ENCODE data around the gene SH2D3C.

Gene SH2D3C

GRCh38 chr9:127753622-127754021 lies 24.8 kb downstream of the SH2D3C start:
- no peak overlapping the region for H3K4me3 ChIP-seq
- H3K27ac ChIP-seq = no peak overlapping the region

GRCh38 chr9:127753148-127753547 lies 25.3 kb downstream of the SH2D3C start:
- no peak overlapping the region for H3K4me3 ChIP-seq
- H3K27ac ChIP-seq = no peak overlapping the region

- Histone ChIP-seq H3K27ac (no peak overlapping the region), H3K4me3 (no peak overlapping the region)
Measured at GRCh38 chr9:127751269-127752054, 27.0 kb downstream of the SH2D3C start.

- no peak overlapping the region for H3K27ac ChIP-seq
- no peak overlapping the region for H3K4me3 ChIP-seq
Measured at GRCh38 chr9:127749090-127749787, 29.2 kb downstream of the SH2D3C start.

- Histone ChIP-seq H3K4me3 (no peak overlapping the region), H3K27ac (no peak overlapping the region)
Measured at GRCh38 chr9:127746959-127747569, 31.4 kb downstream of the SH2D3C start.

GRCh38 chr9:127744398-127745110 lies 33.9 kb downstream of the SH2D3C start:
- Histone ChIP-seq H3K27ac (peak overlapping the region in 2 of 21 experiments; percentile 2 to 49), H3K4me3 (no peak overlapping the region)

DNA sequence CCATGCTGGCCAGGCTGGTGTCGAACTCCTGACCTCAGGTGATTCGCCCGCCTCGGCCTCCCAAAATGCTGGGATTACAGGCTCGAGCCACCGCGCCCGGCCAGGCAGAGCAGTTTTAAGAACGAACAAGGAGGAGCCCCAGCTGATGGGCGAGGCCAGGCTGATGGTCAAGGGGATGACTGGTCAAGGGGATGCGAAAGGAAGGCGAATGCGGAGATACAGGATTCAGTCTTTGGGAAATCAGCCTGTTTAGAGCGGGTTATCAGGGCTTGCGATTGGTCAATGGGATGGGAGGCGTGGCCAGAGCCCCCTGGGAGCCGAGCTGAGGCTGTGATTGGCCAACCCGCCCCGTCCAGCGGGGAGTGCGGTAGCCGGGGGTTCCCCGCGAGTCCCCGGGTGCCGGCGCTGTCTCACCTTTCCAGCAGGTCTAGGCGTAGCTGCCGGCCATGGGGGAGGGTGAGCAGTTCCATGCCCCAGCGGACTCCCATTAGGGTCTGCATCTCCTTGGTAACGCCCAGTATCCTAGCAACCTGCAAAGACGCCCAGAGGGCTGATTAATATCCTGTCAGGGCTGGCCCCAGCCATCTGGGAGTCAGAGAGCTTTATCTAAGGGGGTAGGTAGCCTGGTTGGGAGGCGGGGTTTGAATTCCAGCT lies 35.9 kb downstream of the SH2D3C start:
- Histone ChIP-seq H3K4me3 (no peak overlapping the region), H3K27ac (peak overlapping the region in 4 of 21 experiments; percentile 19 to 79 (median 52))

DNA sequence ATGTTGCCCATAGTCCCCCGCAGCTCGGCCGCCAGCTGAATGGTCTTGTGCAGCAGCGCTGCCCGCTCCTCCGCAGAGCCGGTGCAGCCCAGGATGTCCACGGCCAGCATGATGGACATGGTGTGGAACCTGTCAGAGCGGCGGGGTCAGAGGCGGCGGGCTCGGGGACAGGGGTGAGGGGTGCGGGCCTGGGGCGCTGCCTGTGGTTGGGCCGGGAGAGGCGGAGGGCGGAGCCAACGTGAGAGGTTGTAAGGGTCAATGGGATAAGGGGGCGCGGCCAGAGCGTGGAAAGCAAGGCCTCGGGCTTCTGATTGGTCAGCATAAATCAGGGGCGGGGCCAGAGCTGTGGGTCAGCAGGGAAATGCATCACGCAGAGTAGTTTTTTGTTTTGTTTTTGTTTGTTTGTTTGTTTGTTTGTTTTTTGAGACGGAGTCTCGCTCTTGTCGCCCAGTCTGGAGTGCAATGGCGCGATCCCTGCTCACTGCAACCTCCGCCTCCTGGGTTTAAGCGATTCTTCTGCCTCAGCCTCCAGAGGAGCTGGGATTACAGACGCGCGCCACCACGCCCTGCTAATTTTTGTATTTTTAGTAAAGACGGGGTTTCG lies 36.5 kb downstream of the SH2D3C start:
- Histone ChIP-seq H3K27ac (peak overlapping the region in 7 of 21 experiments; percentile 14 to 79 (median 54)), H3K4me3 (no peak overlapping the region)

DNA sequence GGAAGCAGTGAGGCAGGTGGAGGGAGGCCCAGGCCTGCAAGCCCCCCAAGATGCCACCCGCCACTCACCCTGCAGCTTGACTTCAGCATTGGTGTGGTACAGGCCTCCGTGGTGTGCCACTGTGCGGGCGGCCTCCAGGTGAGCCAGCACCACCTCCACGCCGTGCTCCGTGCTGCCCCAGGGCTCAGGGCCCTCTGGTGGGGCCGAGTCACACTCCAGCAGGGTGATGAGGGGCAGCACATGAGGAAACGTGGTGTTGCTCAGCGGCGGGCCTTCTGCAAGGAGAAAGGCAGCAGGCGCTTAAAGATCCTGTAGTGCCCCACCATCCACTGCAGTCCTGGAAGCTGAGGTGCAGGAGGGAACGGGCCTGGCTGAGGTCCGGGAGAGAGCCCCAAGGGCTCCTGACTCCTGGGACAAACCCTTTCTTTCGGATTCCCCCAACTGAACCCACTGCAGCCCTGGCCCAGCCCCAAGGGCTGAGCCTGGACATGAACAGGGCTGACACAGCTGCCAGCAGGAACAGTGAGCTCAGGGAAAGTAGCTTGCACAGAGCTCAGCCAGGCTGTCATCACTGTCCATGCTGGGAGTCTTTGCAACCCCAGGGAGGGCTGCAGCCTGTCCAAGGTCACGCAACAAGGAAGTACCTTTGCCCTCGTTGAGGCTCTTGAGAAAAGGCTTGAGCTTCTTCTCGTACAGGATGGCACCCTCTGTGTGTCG lies 38.7 kb downstream of the SH2D3C start:
- Histone ChIP-seq H3K4me3 (no peak overlapping the region), H3K27ac (peak overlapping the region in 17 of 21 experiments; percentile 32 to 79 (median 66))

- Histone ChIP-seq H3K27ac (no peak overlapping the region), H3K4me3 (no peak overlapping the region)
Measured at GRCh38 chr9:127738666-127739065, 39.8 kb downstream of the SH2D3C start.

DNA sequence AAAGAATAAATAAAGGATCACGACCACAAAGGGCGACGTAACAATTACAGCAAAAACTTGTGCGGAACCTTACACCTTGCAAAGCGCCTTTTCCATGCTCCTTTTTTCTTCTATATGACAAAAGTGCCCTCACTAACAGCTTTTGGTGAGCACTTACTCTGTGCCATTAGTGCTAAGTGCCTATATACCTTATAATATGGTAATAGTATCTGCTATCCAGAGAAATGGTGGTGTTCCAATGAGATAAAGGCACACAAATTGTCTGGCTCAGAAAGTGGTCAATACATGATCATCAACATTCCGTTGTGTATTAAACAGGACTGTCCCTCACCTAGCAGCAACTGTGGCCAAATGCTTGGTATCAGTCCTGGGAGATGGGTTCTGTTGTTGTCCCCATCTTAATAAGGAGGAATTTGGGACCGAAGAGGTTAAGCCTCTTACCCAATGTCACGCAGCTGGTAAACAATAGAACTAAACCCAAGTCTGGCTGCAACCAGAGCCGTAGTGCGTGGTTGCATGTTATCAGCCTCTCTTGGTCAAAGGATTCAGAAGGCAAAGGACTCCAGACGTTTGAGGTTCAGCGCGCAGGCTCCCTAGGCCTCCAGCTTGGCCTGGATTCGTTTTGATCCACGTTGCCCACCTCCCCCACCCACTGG lies 42.8 kb downstream of the SH2D3C start:
- Histone ChIP-seq H3K4me3 (peak overlapping the region in 1 of 7 experiments; percentile 80), H3K27ac (peak overlapping the region in 14 of 21 experiments; percentile 15 to 99 (median 94))

DNA sequence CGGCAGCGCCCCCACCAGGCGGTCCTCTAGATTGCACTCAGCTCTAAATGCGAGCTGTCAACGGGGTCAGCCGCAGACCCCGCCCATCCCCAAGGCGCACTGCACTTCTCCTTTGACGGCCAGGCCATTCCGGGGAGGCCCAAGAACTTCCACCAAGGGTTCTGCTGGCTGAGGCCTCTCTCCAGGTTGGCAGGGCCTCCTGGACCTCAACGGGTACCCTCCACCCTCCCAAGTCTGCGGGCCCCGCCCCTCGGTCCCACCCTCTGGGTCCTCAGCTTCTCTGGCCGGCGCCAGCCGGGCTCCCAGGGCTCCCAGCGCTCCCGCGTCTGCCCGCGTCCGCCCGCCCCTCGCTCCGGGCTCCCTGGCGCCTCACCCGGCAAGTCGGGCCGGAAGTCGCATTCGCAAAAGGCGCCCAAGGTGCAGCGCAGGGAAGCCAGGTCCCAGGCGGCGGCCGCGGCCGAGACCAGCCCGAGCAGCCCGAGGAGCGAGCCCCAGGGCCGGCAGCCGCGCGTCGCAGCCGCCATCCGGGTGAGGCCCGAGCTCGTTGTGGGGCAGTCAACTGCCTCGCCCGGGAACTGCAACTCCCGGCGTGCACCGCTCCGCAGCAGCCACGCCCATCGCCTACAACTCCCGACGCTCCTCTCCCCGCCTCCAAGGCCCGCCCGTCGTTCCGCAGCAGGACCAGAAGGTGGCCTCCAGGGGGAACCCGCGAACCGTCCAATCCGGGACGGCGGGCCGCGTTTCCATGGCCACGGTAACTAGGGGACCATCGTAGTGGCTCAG lies 43.5 kb downstream of the SH2D3C start, which contains the start of gene TOR2A:
TSS of gene TOR2A (minus strand) at position 548 of the 783 bp plus-strand sequence. CDS start at position 524, 24 bp downstream.
- Histone ChIP-seq H3K4me3 (peak within 1 kb of the TSS; percentile 58 to 92 (median 68)), H3K27ac (peak within 1 kb of the TSS; percentile 67 to 99 (median 95))

DNA sequence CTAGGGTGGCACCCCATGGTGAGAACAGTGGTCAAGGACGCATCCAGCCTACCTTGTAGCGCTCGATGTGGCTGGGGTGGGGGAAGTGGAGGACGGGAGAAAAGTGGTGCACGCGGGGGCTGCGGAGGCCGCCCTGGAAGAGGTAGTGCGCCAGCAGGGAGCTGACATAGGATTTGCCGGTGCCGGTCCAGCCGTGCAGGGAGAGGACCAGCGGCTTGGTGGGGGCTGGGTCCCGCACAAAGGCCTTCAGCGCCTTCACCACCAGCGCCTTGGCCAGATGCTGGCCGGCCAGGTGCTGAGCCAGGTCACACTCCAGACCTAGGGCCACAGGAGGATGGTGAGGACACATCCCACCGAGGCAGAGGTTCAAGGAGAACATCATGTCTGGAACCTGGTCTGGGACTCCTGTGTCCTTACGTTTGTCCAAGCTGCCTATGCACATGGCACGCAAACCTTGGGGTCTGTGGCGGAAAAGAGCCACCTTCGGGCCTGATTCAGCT lies 44.2 kb downstream of the SH2D3C start:
- Histone ChIP-seq H3K27ac (peak overlapping the region in 19 of 21 experiments; percentile 88 to 99 (median 96)), H3K4me3 (peak overlapping the region; percentile 58 to 92 (median 68))

DNA sequence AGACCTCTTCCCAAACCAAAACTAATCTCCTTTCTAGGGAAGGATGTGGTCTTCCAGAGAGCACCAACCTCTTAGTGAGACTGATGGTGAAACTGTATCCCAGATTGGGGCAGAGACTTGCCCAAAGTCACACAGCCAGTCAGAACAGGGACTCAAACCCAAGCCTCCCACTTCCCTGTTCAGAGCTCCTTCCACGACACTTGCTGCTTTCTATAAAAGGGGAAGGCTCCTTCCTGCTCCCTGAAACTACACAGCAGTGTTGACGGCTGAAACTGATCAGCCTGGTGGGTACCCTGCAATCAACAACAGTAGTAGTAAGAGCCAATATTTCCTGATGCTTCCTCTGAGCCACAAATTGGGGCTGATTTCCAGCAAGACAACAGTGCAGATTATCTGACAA lies 44.9 kb downstream of the SH2D3C start:
- no peak overlapping the region for H3K4me3 ChIP-seq
- H3K27ac ChIP-seq = peak overlapping the region in 2 of 21 experiments; percentile 94 to 98

DNA sequence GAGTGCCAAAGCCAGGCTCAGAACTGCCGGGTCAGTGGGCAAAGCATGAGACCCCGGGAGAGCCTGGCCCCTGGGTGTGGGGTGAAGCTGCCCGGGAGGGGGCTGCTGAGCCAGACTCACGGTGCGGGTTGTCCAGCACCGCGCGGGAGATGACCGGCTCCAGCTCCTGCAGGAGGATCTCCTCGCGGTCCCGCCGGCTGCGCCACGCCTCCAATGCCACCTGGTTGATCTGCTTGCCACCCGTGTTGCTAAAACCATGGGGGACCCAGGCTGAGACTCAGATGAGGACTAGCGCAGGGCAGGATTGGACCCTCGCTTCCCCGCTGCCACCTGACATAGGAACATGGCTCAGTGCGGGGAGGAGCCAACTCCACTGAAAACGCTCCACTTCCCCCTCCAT lies 46.0 kb downstream of the SH2D3C start:
- H3K4me3 ChIP-seq = no peak overlapping the region
- no peak overlapping the region for H3K27ac ChIP-seq

DNA sequence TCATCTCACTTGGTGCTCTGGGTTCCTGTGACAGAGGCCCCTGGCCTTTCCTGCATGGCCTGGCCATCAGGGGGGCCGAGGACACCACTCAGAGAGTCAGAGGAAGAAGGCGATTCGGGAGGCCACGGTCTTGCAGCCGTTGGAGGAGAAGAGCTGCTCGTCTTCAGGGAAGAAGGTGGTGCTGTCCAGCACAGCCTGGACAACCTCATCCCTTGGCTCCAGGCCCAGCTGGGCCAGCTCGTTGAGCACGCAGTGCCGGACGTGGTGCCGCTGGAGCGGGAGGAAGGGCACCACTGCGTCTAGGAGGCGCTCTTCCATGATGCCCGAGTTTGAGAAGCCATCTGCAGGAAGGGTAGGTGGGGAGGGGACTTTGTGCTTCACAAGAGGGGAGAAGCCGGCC lies 46.5 kb downstream of the SH2D3C start:
- Histone ChIP-seq H3K27ac (no peak overlapping the region), H3K4me3 (no peak overlapping the region)
